ENCODE measurements around the gene HOXB4.

GRCh38 chr17:48601207-48601538 lies 23.0 kb upstream of the HOXB4 start:
- TF ChIP-seq CTCF (IDR thresholded peaks at IDR 0.05): no peak
- no peak for TF ChIP-seq POLR2A (IDR thresholded peaks at IDR 0.05; ENCODE audit: low read depth)
- no peak for TF ChIP-seq EP300 (IDR thresholded peaks at IDR 0.05)
- no peak for TF ChIP-seq POLR2AphosphoS5 (IDR thresholded peaks at IDR 0.05)

Data from esophagus muscularis mucosa (tissue), 4 donors.